ENCODE data around the gene DNAJC13. TPM values are rescaled to one million over a fixed set of nuclear protein-coding genes. Genes with fewer than 3 reads are reported as not detected.

DNAJC13 gene
- total and polyA plus RNA-seq, 12 donors, result 7.4 to 50.5 (median 38.4) TPM

DNA sequence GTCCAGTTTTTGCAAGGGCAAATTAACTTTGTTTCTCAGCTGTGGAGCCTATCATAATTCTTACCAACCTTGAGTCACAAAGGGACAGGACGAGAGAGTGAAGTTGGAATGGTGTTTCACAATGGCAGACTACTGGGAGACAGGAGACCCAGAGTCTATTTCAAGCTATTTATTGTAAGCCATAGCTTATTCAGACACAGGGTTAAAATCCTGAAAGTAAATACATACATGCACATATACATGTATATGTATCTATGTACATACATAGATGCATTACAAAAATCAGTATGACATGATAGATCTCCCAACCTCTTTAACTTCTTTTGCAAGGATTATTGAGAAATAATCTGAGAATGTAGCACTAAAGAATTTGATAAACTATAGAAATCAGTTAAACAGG, 86.3 kb downstream of the DNAJC13 start:
- intact Hi-C loops (cut with DNase I), result no loop called here
- Histone ChIP-seq H3K36me3 (replicated peaks in 1 of 2) (peaks cover 0 to 74% of the 10 kb centered on the region in 2 donors), H3K9me3 (replicated peaks in 1 of 3) (no peaks in the 10 kb centered on the region), H3K4me1 (replicated peaks in 1 of 2) (no peaks in the 10 kb centered on the region), H3K27me3 (no peaks in the 10 kb centered on the region), H3K4me3 (no peak overlapping the region), H3K27ac (no peak overlapping the region)
- WGBS, 4 donors, result 53 to 69% (median 63%) methylated on average over 1 of the region's 1 CpG
- no peak for DNase-seq
- TF ChIP-seq, protein P1, sequence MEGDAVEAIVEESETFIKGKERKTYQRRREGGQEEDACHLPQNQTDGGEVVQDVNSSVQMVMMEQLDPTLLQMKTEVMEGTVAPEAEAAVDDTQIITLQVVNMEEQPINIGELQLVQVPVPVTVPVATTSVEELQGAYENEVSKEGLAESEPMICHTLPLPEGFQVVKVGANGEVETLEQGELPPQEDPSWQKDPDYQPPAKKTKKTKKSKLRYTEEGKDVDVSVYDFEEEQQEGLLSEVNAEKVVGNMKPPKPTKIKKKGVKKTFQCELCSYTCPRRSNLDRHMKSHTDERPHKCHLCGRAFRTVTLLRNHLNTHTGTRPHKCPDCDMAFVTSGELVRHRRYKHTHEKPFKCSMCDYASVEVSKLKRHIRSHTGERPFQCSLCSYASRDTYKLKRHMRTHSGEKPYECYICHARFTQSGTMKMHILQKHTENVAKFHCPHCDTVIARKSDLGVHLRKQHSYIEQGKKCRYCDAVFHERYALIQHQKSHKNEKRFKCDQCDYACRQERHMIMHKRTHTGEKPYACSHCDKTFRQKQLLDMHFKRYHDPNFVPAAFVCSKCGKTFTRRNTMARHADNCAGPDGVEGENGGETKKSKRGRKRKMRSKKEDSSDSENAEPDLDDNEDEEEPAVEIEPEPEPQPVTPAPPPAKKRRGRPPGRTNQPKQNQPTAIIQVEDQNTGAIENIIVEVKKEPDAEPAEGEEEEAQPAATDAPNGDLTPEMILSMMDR (IDR thresholded peaks at IDR 0.05), result no peak
- no peak for TF ChIP-seq POLR2A (IDR thresholded peaks at IDR 0.05)

DNA sequence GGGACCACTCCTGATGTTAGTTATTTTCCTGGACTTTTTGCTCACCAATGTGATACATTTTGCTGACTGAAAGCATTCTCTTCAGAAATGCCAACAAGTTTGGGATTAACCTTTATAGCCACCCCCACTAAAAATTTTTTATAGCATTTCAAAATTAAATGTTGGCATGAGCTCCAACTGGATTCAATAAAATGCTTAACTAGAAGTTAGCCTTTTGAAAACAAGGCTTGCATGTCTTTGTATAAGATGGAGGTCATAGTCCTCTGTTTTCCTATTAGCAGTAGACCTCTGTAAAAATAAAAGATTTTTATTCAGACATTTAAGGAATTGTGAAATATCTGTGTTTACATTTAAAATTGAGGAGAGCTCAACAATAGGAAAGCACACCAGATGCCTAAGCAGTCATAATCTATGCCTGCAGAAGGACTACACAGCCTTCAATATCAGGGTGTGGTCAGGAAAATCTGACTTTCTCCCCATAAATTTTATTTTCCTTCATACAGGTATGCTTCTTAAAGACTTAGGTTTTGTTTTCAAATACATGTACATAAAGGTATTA, 87.2 kb downstream of the DNAJC13 start:
- DNase-seq, result no peak
- H3K4me1 ChIP-seq (replicated peaks in 1 of 2), result no peaks in the 10 kb centered on the region
- peaks cover 0 to 78% of the 10 kb centered on the region in 2 donors for H3K36me3 ChIP-seq (replicated peaks in 1 of 2)
- TF ChIP-seq POLR2A (IDR thresholded peaks at IDR 0.05), result no peak
- TF ChIP-seq, protein P1 (IDR thresholded peaks at IDR 0.05), result no peak
- no peak overlapping the region for H3K4me3 ChIP-seq
- intact Hi-C loops (cut with DNase I), result no loop called here
- no peaks in the 10 kb centered on the region for H3K9me3 ChIP-seq (replicated peaks in 1 of 3)
- no peak overlapping the region for H3K27ac ChIP-seq
- no peaks in the 10 kb centered on the region for H3K27me3 ChIP-seq

DNA sequence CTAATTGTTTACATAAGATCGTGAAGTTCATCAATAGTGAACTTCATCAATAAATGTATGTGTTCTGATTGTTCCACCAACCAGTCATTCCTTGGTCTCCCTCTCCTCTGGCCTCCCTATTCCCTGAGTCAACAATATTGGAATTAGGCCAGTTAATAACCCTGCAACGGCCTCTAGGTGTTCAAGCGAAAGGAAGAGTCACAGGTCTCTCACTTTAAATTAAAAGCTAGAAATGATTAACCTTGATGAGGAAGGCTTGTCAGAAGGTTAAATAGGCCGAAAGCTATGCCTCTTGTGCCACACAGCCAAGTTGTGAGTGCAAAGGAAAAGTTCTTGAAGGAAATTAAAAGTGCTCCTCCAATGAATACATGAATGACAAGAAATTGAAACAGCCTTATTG, 90.4 kb downstream of the DNAJC13 start:
- H3K4me1 ChIP-seq (replicated peaks in 1 of 2), result no peaks in the 10 kb centered on the region
- H3K36me3 ChIP-seq (replicated peaks in 1 of 2), result peaks cover 0 to 72% of the 10 kb centered on the region in 2 donors
- no peak overlapping the region for H3K4me3 ChIP-seq
- no peaks in the 10 kb centered on the region for H3K27me3 ChIP-seq
- intact Hi-C loops (cut with DNase I), result no loop called here
- H3K9me3 ChIP-seq (replicated peaks in 1 of 3), result no peaks in the 10 kb centered on the region
- H3K27ac ChIP-seq, result no peak overlapping the region
- WGBS, 4 donors, result 90 to 91% (median 90%) methylated on average over 4 of the region's 4 CpGs
- no peak for TF ChIP-seq POLR2A (IDR thresholded peaks at IDR 0.05)
- TF ChIP-seq, protein P1 (IDR thresholded peaks at IDR 0.05), result no peak
- no peak for DNase-seq

DNA sequence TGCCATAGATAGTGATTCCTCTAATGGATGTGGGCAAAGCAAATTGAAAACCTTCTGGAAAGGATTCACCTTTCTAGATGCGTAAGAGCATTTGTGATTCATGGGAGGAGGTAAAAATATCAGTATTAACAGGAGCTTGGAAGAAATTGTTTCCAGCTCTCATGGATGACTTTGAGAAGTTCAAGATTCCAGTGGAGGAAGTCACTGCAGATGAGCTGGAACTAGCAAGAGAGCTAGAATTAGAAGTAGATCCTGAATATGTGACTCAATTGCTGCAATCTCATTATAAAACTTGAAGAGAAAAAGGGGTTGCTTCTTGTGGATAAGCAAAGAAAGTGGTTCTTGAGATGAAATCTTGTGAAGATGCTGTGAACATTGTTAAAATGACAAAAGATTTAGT, 91.8 kb downstream of the DNAJC13 start:
- Histone ChIP-seq H3K27me3 (no peaks in the 10 kb centered on the region), H3K9me3 (replicated peaks in 1 of 3) (no peaks in the 10 kb centered on the region), H3K4me3 (no peak overlapping the region), H3K4me1 (replicated peaks in 1 of 2) (no peaks in the 10 kb centered on the region), H3K36me3 (replicated peaks in 1 of 2) (peaks cover 0 to 71% of the 10 kb centered on the region in 2 donors), H3K27ac (no peak overlapping the region)
- WGBS, 4 donors, result 96 to 98% (median 97%) methylated on average over 1 of the region's 1 CpG
- TF ChIP-seq, protein P1 (IDR thresholded peaks at IDR 0.05), result no peak
- TF ChIP-seq POLR2A (IDR thresholded peaks at IDR 0.05), result no peak
- no peak for DNase-seq
- intact Hi-C loops (cut with DNase I), result no loop called here
